ENCODE results near the gene STX11. TPM values are rescaled to one million over a fixed set of nuclear protein-coding genes. Genes with fewer than 3 reads are reported as not detected.

STX11 gene
- total RNA-seq, 1 experiment from 2014 or later: 0.17 TPM

DNA sequence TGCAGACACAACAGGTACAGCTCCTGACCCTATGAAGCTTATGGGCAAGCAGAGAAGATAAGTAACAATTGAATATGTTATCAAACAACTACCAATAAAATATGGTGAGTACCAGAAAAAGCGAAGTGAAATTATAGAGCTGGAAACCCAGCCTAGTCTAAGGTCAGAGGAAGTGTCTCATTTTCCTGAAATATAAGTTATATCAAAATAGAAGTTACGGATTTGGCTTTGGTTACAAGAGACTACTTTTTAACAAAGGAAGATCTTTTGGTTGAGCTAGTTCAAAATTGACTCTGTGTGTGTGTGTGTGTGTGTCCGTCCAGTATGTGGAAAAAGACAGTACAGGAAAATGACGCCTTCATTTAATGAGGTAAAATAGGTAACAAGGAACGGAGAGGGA is 8.9 kb downstream of the STX11 start:
- Histone ChIP-seq H3K27ac (no peak overlapping the region), H3K4me1 (replicated peaks; ENCODE audit: insufficient read depth) (0 out of 2 replicates have a peak, but pooled peaks cover 5% of the 10 kb centered on the region), H4K20me1 (ENCODE audit: insufficient read depth) (no peaks in the 10 kb centered on the region), H3K79me2 (ENCODE audit: low read depth) (no peaks in the 10 kb centered on the region), H3K4me3 (no peak overlapping the region), H3K36me3 (ENCODE audit: low read depth) (no peaks in the 10 kb centered on the region), H3F3A (ENCODE audit: insufficient read depth, low read depth) (no peaks in the 10 kb centered on the region), H3K4me2 (no peak overlapping the region), H3K9me2 (ENCODE audit: insufficient read depth) (no peaks in the 10 kb centered on the region), H3K9me3 (ENCODE audit: insufficient read depth, low read depth) (no peaks in the 10 kb centered on the region), H3K27me3 (ENCODE audit: insufficient read depth, low read depth) (no peaks in the 10 kb centered on the region), H2AFZ (no peak overlapping the region)
- no peak for DNase-seq
- BruUV-seq (replicated peaks): no TSS peak
- intact Hi-C loops (cut with micrococcal nuclease; ENCODE audit: unreplicated experiment): loop anchor here (2.0 kb wide), 1 partner anchor 36 kb away; no protein-coding TSS in a partner anchor
- ChIA-PET CTCF (no interaction called here), POLR2A (ENCODE audit: unreplicated experiment) (no interaction called here)
- TF ChIP-seq EZH2 (IDR thresholded peaks at IDR 0.05; ENCODE audit: low read depth): no peak
- TF ChIP-seq, protein P1, sequence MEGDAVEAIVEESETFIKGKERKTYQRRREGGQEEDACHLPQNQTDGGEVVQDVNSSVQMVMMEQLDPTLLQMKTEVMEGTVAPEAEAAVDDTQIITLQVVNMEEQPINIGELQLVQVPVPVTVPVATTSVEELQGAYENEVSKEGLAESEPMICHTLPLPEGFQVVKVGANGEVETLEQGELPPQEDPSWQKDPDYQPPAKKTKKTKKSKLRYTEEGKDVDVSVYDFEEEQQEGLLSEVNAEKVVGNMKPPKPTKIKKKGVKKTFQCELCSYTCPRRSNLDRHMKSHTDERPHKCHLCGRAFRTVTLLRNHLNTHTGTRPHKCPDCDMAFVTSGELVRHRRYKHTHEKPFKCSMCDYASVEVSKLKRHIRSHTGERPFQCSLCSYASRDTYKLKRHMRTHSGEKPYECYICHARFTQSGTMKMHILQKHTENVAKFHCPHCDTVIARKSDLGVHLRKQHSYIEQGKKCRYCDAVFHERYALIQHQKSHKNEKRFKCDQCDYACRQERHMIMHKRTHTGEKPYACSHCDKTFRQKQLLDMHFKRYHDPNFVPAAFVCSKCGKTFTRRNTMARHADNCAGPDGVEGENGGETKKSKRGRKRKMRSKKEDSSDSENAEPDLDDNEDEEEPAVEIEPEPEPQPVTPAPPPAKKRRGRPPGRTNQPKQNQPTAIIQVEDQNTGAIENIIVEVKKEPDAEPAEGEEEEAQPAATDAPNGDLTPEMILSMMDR (conservative IDR thresholded peaks at IDR 0.05): no peak

- Histone ChIP-seq H2AFZ (no peak overlapping the region), H3K36me3 (ENCODE audit: low read depth) (no peaks in the 10 kb centered on the region), H3K4me2 (no peak overlapping the region), H3K27ac (no peak overlapping the region), H3K4me1 (replicated peaks; ENCODE audit: insufficient read depth) (0 out of 2 replicates have a peak, but pooled peaks cover 5% of the 10 kb centered on the region), H4K20me1 (ENCODE audit: insufficient read depth) (no peaks in the 10 kb centered on the region), H3F3A (ENCODE audit: insufficient read depth, low read depth) (no peaks in the 10 kb centered on the region), H3K9me3 (ENCODE audit: insufficient read depth, low read depth) (no peaks in the 10 kb centered on the region), H3K27me3 (ENCODE audit: insufficient read depth, low read depth) (no peaks in the 10 kb centered on the region), H3K4me3 (no peak overlapping the region), H3K79me2 (ENCODE audit: low read depth) (no peaks in the 10 kb centered on the region), H3K9me2 (ENCODE audit: insufficient read depth) (no peaks in the 10 kb centered on the region)
- intact Hi-C loops (cut with micrococcal nuclease; ENCODE audit: unreplicated experiment): loop anchor here (2.0 kb wide), 1 partner anchor 35 kb away; no protein-coding TSS in a partner anchor
- TF ChIP-seq, protein P1 (conservative IDR thresholded peaks at IDR 0.05): no peak
- no peak for TF ChIP-seq EZH2 (IDR thresholded peaks at IDR 0.05; ENCODE audit: low read depth)
- POLR2A ChIA-PET (ENCODE audit: unreplicated experiment): no interaction called here
- DNase-seq: no peak
- CTCF ChIA-PET: no interaction called here
- no TSS peak for BruUV-seq (replicated peaks)
These were observed 9.4 kb downstream of the STX11 start for GRCh38 chr6:144159742-144160141.

- POLR2A ChIA-PET (ENCODE audit: unreplicated experiment): no interaction called here
- no peaks in the 10 kb centered on the region for H3K27me3 ChIP-seq (ENCODE audit: insufficient read depth, low read depth)
- intact Hi-C loops (cut with micrococcal nuclease; ENCODE audit: unreplicated experiment): no loop called here
- H3K9me3 ChIP-seq (ENCODE audit: insufficient read depth, low read depth): no peaks in the 10 kb centered on the region
- no peaks in the 10 kb centered on the region for H3F3A ChIP-seq (ENCODE audit: insufficient read depth, low read depth)
- TF ChIP-seq EZH2 (IDR thresholded peaks at IDR 0.05; ENCODE audit: low read depth): no peak
- TF ChIP-seq, protein P1 (conservative IDR thresholded peaks at IDR 0.05): no peak
- H3K4me3 ChIP-seq: no peak overlapping the region
- BruUV-seq (replicated peaks): no TSS peak
- H3K36me3 ChIP-seq (ENCODE audit: low read depth): no peaks in the 10 kb centered on the region
- H4K20me1 ChIP-seq (ENCODE audit: insufficient read depth): no peaks in the 10 kb centered on the region
- no peak overlapping the region for H3K4me2 ChIP-seq
- H3K79me2 ChIP-seq (ENCODE audit: low read depth): no peaks in the 10 kb centered on the region
- H2AFZ ChIP-seq: no peak overlapping the region
- H3K4me1 ChIP-seq (replicated peaks; ENCODE audit: insufficient read depth): 0 out of 2 replicates have a peak, but pooled peaks cover 5% of the 10 kb centered on the region
- DNase-seq: no peak
- CTCF ChIA-PET: interaction anchor here (0.6 kb wide), 1 partner anchor 1062 kb away, joined by 3 read pairs; no protein-coding TSS in a partner anchor
- no peaks in the 10 kb centered on the region for H3K9me2 ChIP-seq (ENCODE audit: insufficient read depth)
- no peak overlapping the region for H3K27ac ChIP-seq
These were observed 10.2 kb downstream of the STX11 start for GRCh38 chr6:144160431-144161005.
